GM18870 (cell line): ENCODE results near the gene ELSPBP1.
"Not testable (repeated sequence)": the region's sequence is repeated elsewhere in the genome, so short reads cannot be mapped to it uniquely, and the experiment has no call there.

Experiments used
- ATAC-seq: cut with Tn5 transposase; IDR thresholded peaks from one replicate; pipeline ENCODE4 v1.9.1; 2021; ENCODE audit warnings: moderate library complexity; ENCODE audit not compliant: unreplicated experiment

ELSPBP1 gene

DNA sequence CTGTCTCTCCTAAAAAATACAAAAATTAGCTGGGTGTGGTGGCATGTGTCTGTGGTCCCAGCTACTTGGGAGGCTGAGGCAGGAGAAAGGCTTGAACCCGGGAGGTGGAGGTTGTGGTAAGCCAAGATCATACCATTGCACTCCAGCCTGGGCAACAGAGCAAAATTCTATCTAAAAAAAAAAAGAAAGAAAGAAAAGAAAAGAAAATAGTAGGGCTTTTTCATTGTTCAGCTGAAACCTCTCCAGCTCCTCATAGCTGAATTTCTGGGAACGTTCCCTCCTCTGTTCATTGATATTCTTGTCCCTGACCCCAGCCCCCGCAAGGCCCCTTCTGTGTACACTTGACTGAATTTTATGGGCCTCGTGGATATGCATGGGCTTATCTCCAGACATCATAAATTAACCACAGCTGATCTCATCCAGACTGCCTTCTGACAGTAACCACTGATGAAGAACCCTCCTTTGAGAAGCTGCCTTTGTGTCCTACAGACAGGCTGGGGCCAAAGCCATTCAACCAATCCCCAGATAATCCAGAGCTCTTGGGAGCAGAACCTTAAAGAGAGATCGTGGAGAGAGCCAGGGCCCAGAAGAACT lies at the start of gene ELSPBP1:
Gene ELSPBP1, plus strand, starts transcription at position 424 of the 594 bp plus-strand sequence. CDS start 14,036 bp downstream, outside the sequence.
- ATAC-seq: no peak

DNA sequence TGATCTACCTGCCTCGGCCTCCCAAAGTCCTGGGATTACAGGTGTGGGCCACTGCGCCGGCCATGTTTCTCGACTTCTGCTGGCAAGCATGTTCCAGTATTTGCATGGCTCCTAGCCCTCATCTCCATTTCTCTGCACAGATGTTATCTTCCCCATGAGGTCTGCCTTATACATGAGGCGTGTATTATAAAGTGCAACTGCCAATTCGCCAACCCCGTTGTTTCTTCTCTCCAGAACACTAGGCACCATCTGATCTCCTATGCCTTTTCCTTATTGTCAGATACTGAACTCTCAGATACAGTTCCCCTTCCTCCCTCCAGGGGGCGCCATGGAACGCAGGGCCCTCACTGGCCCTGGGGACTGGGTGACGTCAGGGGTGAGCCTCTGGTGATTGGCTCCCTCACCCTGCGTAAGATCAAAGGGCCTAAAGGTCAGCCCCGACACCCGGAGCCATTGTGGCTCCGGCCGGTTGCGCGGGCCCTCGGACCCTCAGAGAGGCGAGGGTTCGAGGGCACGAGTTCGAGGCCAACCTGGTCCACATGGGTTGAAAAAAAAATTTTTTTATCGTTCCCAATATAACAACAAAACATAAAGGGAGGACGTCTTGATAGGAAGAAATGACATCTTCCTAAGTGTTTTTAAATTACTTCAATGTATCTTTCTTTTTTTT lies 44.4 kb upstream of the ELSPBP1 start:
- ATAC-seq: not testable (repeated sequence)

DNA sequence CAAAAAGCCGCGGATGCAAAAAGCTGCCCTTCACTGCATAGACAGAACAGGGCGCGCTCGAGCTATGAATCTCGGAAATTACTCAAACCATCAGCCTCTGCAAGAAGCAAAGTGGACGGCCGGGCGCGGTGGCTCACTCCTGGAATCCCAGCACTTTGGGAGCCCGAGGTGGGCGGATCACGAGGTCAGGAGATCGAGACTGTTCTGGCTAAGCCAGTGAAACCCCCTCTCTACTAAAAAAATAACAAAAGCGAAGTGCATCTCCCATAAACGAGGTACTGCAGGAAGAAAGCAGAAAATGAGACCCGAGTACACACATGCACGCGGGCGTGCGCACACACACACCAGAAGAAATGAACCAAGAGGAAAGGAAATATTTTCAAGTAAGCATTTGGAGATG lies 42.3 kb upstream of the ELSPBP1 start:
- ATAC-seq: not testable (repeated sequence)

DNA sequence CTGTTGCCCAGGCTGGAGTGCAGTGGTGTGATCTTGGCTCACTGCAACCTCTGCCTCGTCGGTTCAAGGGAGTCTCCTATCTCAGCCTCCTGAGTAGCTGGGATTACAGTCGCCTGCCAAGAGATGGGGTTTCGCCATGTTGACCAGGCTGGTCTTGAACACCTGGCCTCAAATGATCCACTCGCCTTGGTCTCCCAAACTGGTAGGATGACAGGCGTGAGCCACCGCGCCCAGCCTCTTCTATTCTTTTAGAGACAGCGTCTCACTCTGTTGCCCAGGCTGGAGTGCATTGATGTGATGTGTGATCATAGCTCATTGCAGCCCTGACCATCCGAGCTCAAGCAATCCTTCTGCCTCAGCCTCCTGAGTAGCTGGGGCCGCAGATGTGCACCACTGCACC lies 38.5 kb upstream of the ELSPBP1 start:
- not testable (repeated sequence) for ATAC-seq

- ATAC-seq: no peak
These were observed 20.9 kb upstream of the ELSPBP1 start for GRCh38 chr19:47973529-47973928.

DNA sequence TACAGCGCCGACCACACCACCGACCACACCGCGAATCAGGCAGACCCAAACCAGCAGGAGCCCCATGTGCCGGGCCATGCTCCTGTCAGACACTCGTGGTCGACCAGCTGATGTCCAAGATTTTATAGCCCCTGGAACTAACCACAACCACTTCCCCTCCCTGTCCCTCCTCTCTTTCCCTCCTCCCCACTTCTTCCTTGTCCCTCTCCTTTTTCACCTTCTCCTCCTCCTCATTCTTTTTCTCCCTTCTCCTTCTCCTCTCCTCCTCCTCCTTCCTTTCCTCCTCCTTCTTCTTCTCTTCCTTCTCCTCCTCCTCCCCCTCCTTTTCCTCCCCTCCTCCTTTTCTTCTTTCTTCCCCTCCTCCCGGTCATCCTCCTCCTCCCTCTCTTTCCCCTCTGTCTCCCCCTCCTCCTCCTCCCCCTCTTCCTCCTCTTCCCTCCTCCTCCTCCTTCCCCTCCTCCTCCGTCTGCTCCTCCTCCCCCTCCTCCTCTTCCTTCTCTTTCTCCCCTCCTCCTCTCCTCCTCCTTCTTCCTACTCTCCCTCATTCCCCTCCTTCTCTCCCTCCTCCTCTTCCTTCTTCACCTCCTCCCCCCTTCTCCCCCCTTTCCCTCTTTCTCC lies 3.1 kb upstream of the ELSPBP1 start:
- no peak for ATAC-seq

GRCh38 chr19:47992070-47992469 lies 2.4 kb upstream of the ELSPBP1 start, which contains the start of gene BSPH1:
TSS of gene BSPH1 (minus strand) at chr19:47992170. CDS start at chr19:47992081, 89 bp downstream.
- no peak for ATAC-seq

GRCh38 chr19:47996230-47996727 lies 1.8 kb downstream of the ELSPBP1 start:
- ATAC-seq: no peak

- ATAC-seq: no peak
These were observed 4.4 kb downstream of the ELSPBP1 start for GRCh38 chr19:47998800-47999199.

DNA sequence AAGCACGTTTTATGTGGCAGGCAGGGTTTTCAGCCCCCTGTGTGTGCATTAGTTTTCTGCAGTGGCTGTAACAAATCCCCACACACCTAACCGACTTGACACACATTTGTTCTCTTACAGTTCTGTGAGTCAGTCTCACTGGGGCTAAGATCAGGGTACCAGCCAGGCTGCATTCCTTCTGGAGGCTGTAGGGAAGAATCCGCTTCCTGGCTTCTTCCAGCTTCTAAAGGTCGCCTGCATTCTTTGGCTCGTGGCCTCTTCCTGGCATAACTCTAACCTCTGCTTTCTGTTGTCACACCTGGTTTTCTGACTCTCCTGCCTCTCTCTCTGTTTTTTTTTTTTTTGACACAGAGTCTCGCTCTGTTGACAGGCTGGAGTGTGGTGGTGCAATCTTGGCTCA lies 6.4 kb downstream of the ELSPBP1 start:
- ATAC-seq: no peak

GRCh38 chr19:48004236-48004635 lies 9.8 kb downstream of the ELSPBP1 start:
- no peak for ATAC-seq

DNA sequence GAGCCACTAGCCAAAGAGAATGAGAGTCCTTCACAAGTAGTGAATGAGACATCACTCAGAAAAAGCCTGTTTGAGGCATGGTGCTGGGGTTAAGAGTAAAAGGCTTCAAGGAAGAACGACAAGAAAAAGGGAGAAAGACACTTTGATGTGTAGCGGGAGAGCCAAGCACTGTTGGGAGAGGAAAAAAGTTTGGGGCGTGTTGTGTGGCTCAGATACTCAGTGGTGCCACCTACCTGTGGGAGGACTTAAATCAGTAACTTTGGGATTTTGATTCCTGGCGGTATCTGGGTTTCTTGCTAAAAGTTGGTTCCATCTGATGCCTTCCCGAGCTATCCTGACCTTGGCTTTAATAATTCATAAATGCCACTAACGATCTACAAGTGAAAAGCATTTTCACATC lies 12.3 kb downstream of the ELSPBP1 start:
- no peak for ATAC-seq

DNA sequence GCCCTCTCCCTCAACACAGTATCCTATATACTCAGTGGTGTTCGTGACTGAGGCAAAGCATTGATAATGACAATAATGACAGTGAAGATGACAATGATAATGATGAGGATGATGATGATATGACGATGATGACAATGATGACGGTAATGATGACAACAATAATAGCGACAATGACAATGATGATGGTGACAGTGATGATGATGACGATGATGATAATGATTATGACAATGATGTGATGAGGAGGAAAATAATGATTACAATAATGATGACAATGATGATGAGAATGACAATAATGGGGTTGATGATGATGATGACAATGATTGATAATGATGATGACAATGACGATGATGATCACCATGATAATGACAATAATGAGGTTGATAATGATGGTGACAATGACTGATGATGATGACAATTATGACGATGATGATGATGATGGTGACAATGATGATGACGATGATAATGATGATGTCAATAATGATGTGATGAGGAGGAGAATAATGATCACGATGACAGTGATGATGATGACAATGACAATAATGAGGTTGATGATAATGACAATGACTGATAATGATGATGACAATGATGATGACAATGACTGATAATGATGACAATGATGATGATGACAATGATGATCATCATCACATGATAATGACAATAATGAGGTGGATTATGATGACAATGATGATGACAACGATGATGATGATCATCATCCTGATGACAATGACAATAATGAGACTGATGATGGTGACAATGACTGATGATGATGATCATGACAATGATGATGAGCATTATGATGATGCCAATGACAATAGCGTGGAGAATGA lies 16.7 kb downstream of the ELSPBP1 start:
- no peak for ATAC-seq

- no peak for ATAC-seq
These were observed 26.3 kb downstream of the ELSPBP1 start for GRCh38 chr19:48020686-48021085.

GRCh38 chr19:48023011-48023410 lies 28.6 kb downstream of the ELSPBP1 start:
- no peak for ATAC-seq

DNA sequence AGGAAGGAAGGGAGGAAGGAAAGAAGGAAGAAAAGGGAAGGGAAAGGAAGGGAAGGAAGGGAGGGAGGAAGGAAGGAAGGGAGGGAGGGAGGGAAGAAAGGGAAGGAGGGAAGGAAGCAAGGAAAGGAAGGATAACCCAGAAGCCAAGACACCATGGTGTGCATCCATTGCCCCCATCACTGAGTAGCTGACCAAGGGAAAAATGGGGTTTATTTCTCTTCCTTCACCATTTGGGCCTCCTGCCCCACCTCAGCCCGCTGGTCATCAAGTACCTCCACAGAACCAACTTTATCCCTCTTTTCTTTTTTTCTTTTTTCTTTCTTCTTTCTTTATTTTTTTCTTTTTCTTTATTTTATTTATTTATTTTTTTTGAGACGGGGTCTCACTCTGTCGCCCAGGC lies 29.1 kb downstream of the ELSPBP1 start:
- no peak for ATAC-seq

- ATAC-seq: no peak
These were observed 31.0 kb downstream of the ELSPBP1 start for GRCh38 chr19:48025480-48025879.

- ATAC-seq: no peak
These were observed 35.0 kb downstream of the ELSPBP1 start for GRCh38 chr19:48029431-48029830.

DNA sequence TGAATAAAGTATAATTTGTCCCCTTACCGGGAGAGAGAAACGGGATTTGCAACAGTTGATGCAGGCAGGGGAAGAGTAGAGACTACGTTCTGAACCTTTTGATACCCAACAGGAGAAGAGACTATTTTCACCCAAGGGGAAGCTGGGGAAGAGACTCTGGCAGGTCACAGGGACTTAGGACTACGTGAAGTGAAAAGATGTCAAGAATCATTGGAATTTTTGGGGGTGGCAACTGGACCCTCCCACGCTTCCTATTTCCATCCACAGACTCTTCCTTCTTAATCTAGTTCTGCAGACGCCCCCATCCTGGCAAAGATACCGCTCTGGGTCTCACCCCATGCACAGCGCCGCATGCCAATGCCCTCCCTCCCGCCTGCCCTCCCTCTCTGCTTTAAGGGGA lies 35.6 kb downstream of the ELSPBP1 start:
- ATAC-seq: no peak

GRCh38 chr19:48033604-48034003 lies 39.2 kb downstream of the ELSPBP1 start:
- ATAC-seq: no peak

DNA sequence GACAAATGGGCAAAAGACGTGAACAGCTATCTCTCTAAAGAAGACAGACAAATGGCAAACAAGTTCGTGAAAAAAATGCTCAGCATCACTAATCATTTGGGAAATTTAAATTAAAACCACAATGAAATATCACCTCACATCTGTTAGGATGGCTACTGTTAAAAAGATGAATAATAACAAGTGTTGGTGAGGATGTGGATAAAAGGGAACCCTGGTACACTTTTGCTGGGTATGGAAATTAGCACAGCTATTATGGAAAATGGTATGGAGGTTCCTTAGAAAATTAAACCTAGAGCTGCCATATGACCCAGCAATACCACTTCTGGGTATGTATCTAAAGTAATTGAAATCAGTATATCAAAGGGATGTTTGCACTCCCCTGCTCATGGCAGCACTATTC lies 42.3 kb downstream of the ELSPBP1 start:
- no peak for ATAC-seq
